ENCODE measurements around the gene PRELID3B.

The PRELID3B gene

GRCh38 chr20:59001068-59001448 lies 41.5 kb downstream of the PRELID3B start:
- Histone ChIP-seq H2BK120ac (ENCODE audit: insufficient read depth, low read length, poor library complexity) (no peak overlapping the region), H3K36me3 (ENCODE audit: control insufficient read depth in 1 of 2, insufficient read depth in 2 of 2, low read length in 2 of 2) (peaks cover 28 to 33% of the 10 kb centered on the region in 2 experiments)

GRCh38 chr20:59000326-59000725 lies 42.3 kb downstream of the PRELID3B start:
- Histone ChIP-seq H3K79me2 (ENCODE audit: control insufficient read depth, insufficient read depth, low read length, poor library complexity) (no peaks in the 10 kb centered on the region), H3K79me1 (ENCODE audit: low read length) (no peaks in the 10 kb centered on the region), H3K18ac (ENCODE audit: low read length) (no peak overlapping the region), H2BK120ac (ENCODE audit: insufficient read depth, low read length, poor library complexity) (no peak overlapping the region), H2AFZ (ENCODE audit: insufficient read depth, low read length, poor library complexity) (no peak overlapping the region), H2AK5ac (ENCODE audit: low read length) (no peak overlapping the region), H4K12ac (ENCODE audit: low read depth, low read length) (no peak overlapping the region), H4K8ac (ENCODE audit: low read depth, low read length) (no peak overlapping the region), H2BK5ac (ENCODE audit: low read depth, low read length, poor library complexity) (no peak overlapping the region), H3K4me2 (ENCODE audit: low read length) (no peak overlapping the region), H3K14ac (ENCODE audit: low read length) (no peak overlapping the region), H3K4ac (ENCODE audit: low read depth, low read length) (no peak overlapping the region), H2BK12ac (ENCODE audit: low read length) (no peak overlapping the region), H3K9me3 (ENCODE audit: insufficient read depth, low read depth, low read length) (peaks cover 2% of the 10 kb centered on the region), H3K4me3 (ENCODE audit: low read depth, low read length) (no peak overlapping the region), H3K27ac (ENCODE audit: low read depth, low read length) (no peak overlapping the region), H3K4me1 (ENCODE audit: control insufficient read depth in 1 of 2, insufficient read depth in 2 of 2, low read length in 2 of 2) (peaks cover 0 to 2% of the 10 kb centered on the region in 2 experiments), H3K9ac (ENCODE audit: low read length) (no peak overlapping the region), H3K27me3 (ENCODE audit: insufficient read depth, low read length) (no peaks in the 10 kb centered on the region), H3K23ac (ENCODE audit: low read length) (no peak overlapping the region), H3K36me3 (ENCODE audit: control insufficient read depth in 1 of 2, insufficient read depth in 2 of 2, low read length in 2 of 2) (peaks cover 32 to 40% of the 10 kb centered on the region in 2 experiments), H4K91ac (ENCODE audit: low read depth, low read length) (no peak overlapping the region)
- no CpG with 5 or more reads among the region's 3 CpGs for WGBS (ENCODE audit: extremely low coverage, insufficient coverage, insufficient read length)
- no peak for DNase-seq

More at GRCh38 chr20:59001068-59001448, 41.5 kb downstream of the PRELID3B start:
- Histone ChIP-seq H3K4me3 (ENCODE audit: low read depth, low read length) (no peak overlapping the region), H3K27me3 (ENCODE audit: insufficient read depth, low read length) (no peaks in the 10 kb centered on the region), H4K91ac (ENCODE audit: low read depth, low read length) (no peak overlapping the region), H2BK12ac (ENCODE audit: low read length) (no peak overlapping the region), H2BK5ac (ENCODE audit: low read depth, low read length, poor library complexity) (no peak overlapping the region), H2AK5ac (ENCODE audit: low read length) (no peak overlapping the region), H3K18ac (ENCODE audit: low read length) (no peak overlapping the region), H4K8ac (ENCODE audit: low read depth, low read length) (no peak overlapping the region), H3K9me3 (ENCODE audit: insufficient read depth, low read depth, low read length) (no peaks in the 10 kb centered on the region), H3K4me2 (ENCODE audit: low read length) (no peak overlapping the region), H3K9ac (ENCODE audit: low read length) (no peak overlapping the region), H3K79me2 (ENCODE audit: control insufficient read depth, insufficient read depth, low read length, poor library complexity) (no peaks in the 10 kb centered on the region), H4K12ac (ENCODE audit: low read depth, low read length) (no peak overlapping the region), H3K4ac (ENCODE audit: low read depth, low read length) (no peak overlapping the region), H3K27ac (ENCODE audit: low read depth, low read length) (no peak overlapping the region), H3K23ac (ENCODE audit: low read length) (no peak overlapping the region), H3K14ac (ENCODE audit: low read length) (no peak overlapping the region), H3K4me1 (ENCODE audit: control insufficient read depth in 1 of 2, insufficient read depth in 2 of 2, low read length in 2 of 2) (peaks cover 2% of the 10 kb centered on the region in 2 experiments), H3K79me1 (ENCODE audit: low read length) (no peaks in the 10 kb centered on the region), H2AFZ (ENCODE audit: insufficient read depth, low read length, poor library complexity) (no peak overlapping the region)
- no peak for DNase-seq
- no CpG with 5 or more reads among the region's 13 CpGs for WGBS (ENCODE audit: extremely low coverage, insufficient coverage, insufficient read length)

GRCh38 chr20:58998656-58999055 lies 43.9 kb downstream of the PRELID3B start:
- Histone ChIP-seq H3K9me3 (ENCODE audit: insufficient read depth, low read depth, low read length) (peaks cover 2% of the 10 kb centered on the region), H3K9ac (ENCODE audit: low read length) (no peak overlapping the region), H3K36me3 (ENCODE audit: control insufficient read depth in 1 of 2, insufficient read depth in 2 of 2, low read length in 2 of 2) (peaks cover 44 to 53% of the 10 kb centered on the region in 2 experiments), H4K91ac (ENCODE audit: low read depth, low read length) (no peak overlapping the region), H3K27ac (ENCODE audit: low read depth, low read length) (no peak overlapping the region), H2BK12ac (ENCODE audit: low read length) (no peak overlapping the region), H2AK5ac (ENCODE audit: low read length) (no peak overlapping the region), H3K79me2 (ENCODE audit: control insufficient read depth, insufficient read depth, low read length, poor library complexity) (no peaks in the 10 kb centered on the region), H2AFZ (ENCODE audit: insufficient read depth, low read length, poor library complexity) (no peak overlapping the region), H4K12ac (ENCODE audit: low read depth, low read length) (no peak overlapping the region), H4K8ac (ENCODE audit: low read depth, low read length) (no peak overlapping the region), H3K23ac (ENCODE audit: low read length) (no peak overlapping the region), H3K14ac (ENCODE audit: low read length) (no peak overlapping the region), H3K18ac (ENCODE audit: low read length) (no peak overlapping the region), H3K4me2 (ENCODE audit: low read length) (no peak overlapping the region), H3K4ac (ENCODE audit: low read depth, low read length) (no peak overlapping the region), H3K4me3 (ENCODE audit: low read depth, low read length) (no peak overlapping the region), H2BK120ac (ENCODE audit: insufficient read depth, low read length, poor library complexity) (no peak overlapping the region), H3K4me1 (ENCODE audit: control insufficient read depth in 1 of 2, insufficient read depth in 2 of 2, low read length in 2 of 2) (no peaks in the 10 kb centered on the region), H3K79me1 (ENCODE audit: low read length) (no peaks in the 10 kb centered on the region), H3K27me3 (ENCODE audit: insufficient read depth, low read length) (no peaks in the 10 kb centered on the region), H2BK5ac (ENCODE audit: low read depth, low read length, poor library complexity) (no peak overlapping the region)
- WGBS (ENCODE audit: extremely low coverage, insufficient coverage, insufficient read length) = no CpG with 5 or more reads among the region's 11 CpGs
- DNase-seq = no peak

- Histone ChIP-seq H3K27me3 (ENCODE audit: insufficient read depth, low read length) (no peaks in the 10 kb centered on the region), H3K27ac (ENCODE audit: low read depth, low read length) (no peak overlapping the region), H3K14ac (ENCODE audit: low read length) (no peak overlapping the region), H4K8ac (ENCODE audit: low read depth, low read length) (no peak overlapping the region), H3K4me2 (ENCODE audit: low read length) (no peak overlapping the region), H3K23ac (ENCODE audit: low read length) (no peak overlapping the region), H3K79me1 (ENCODE audit: low read length) (no peaks in the 10 kb centered on the region), H4K12ac (ENCODE audit: low read depth, low read length) (no peak overlapping the region), H2BK12ac (ENCODE audit: low read length) (no peak overlapping the region), H3K4me3 (ENCODE audit: low read depth, low read length) (no peak overlapping the region), H2AK5ac (ENCODE audit: low read length) (no peak overlapping the region), H3K9ac (ENCODE audit: low read length) (no peak overlapping the region), H3K36me3 (ENCODE audit: control insufficient read depth in 1 of 2, insufficient read depth in 2 of 2, low read length in 2 of 2) (peaks cover 54 to 65% of the 10 kb centered on the region in 2 experiments), H3K79me2 (ENCODE audit: control insufficient read depth, insufficient read depth, low read length, poor library complexity) (no peaks in the 10 kb centered on the region), H3K18ac (ENCODE audit: low read length) (no peak overlapping the region), H2BK5ac (ENCODE audit: low read depth, low read length, poor library complexity) (no peak overlapping the region), H2AFZ (ENCODE audit: insufficient read depth, low read length, poor library complexity) (no peak overlapping the region), H3K9me3 (ENCODE audit: insufficient read depth, low read depth, low read length) (peaks cover 2% of the 10 kb centered on the region), H2BK120ac (ENCODE audit: insufficient read depth, low read length, poor library complexity) (no peak overlapping the region), H4K91ac (ENCODE audit: low read depth, low read length) (no peak overlapping the region), H3K4me1 (ENCODE audit: control insufficient read depth in 1 of 2, insufficient read depth in 2 of 2, low read length in 2 of 2) (no peaks in the 10 kb centered on the region), H3K4ac (ENCODE audit: low read depth, low read length) (no peak overlapping the region)
- WGBS (ENCODE audit: extremely low coverage, insufficient coverage, insufficient read length) = no CpG with 5 or more reads among the region's 24 CpGs
- DNase-seq = no peak
Measured at GRCh38 chr20:58997141-58997770, 45.3 kb downstream of the PRELID3B start.

Measured in trophoblast cell (in vitro differentiated cells and primary cell).